Ovary (tissue), 3 donors: ENCODE data around the gene RUNX1.

Experiments
- CTCF ChIP-seq, 3 donors: fragments of 450-650 bp in 2 of 3; fragments of 200-600 bp in 1 of 3; IDR thresholded peaks; one replicate each; pipeline versions ENCODE4 v1.5.1 to v1.8.0; 2016 to 2022; ENCODE audit warnings: antibody characterized with exemption in 3 of 3, mild to moderate bottlenecking in 1 of 3
- EP300 ChIP-seq: sonication (generic); formaldehyde crosslinking; IDR thresholded peaks from one replicate; pipeline ENCODE4 v1.6.1; 2017; ENCODE audit warnings: antibody characterized with exemption
- POLR2A ChIP-seq: fragments of 450-650 bp; IDR thresholded peaks from one replicate; pipeline ENCODE4 v1.6.1; 2017; ENCODE audit warnings: antibody characterized with exemption, mild to moderate bottlenecking, moderate library complexity
- donor health status: DM: no; HTN: no; CAD: no.

- no peak for TF ChIP-seq CTCF (IDR thresholded peaks at IDR 0.05)
- TF ChIP-seq POLR2A, result no peak
- TF ChIP-seq EP300, result no peak
Observed at GRCh38 chr21:35020436-35020835, 28.7 kb downstream of the RUNX1 start.
